Measurements from ENCODE around the gene RAD54L2. TPM values are rescaled to one million over a fixed set of nuclear protein-coding genes. Genes with fewer than 3 reads are reported as not detected.

Gene RAD54L2
- total RNA-seq, result 9.0 and 14.8 TPM in 2 replicates

GRCh38 chr3:51538459-51539290 lies at the start of gene RAD54L2:
Gene RAD54L2, plus strand, starts transcription at chr3:51538719. Its CDS starts 51,702 bp downstream, at chr3:51590421.

Other genes starting within 250 kb of the RAD54L2 start
- gene MANF, start 153.4 kb upstream of the RAD54L2 start, total RNA-seq, result 196 and 305 TPM in 2 replicates
- 21.7 and 38.9 TPM in 2 replicates for gene RBM15B, start 147.4 kb upstream of the RAD54L2 start, total RNA-seq
- 13.2 and 20.5 TPM in 2 replicates for gene DCAF1, start 38.7 kb upstream of the RAD54L2 start, total RNA-seq
- gene TEX264, start 132.5 kb downstream of the RAD54L2 start, total RNA-seq, result 35.3 and 57.2 TPM in 2 replicates
- gene GRM2, start 168.3 kb downstream of the RAD54L2 start, total RNA-seq, result under 0.01 TPM in 2 replicates
- not detected in 2 replicates for gene IQCF6, start 240.5 kb downstream of the RAD54L2 start, total RNA-seq

Measured in regular cardiac myocyte (primary cell).